ENCODE data around the gene SIK3. TPM values are rescaled to one million over a fixed set of nuclear protein-coding genes. Genes with fewer than 3 reads are reported as not detected.
A peak's percentile ranks its signal among the peaks of the same experiment; 100 is the strongest.

SIK3 gene
- total RNA-seq, 1 donor from 2014 or later, result 19.5 TPM

- peaks cover 8% of the 10 kb centered on the region for H3K36me3 Mint-ChIP-seq (ENCODE audit: low read depth)
- TF ChIP-seq CTCF (IDR thresholded peaks at IDR 0.05), result no peak
- H3K27me3 Mint-ChIP-seq (ENCODE audit: low read depth), result no peaks in the 10 kb centered on the region
- peaks cover 3% of the 10 kb centered on the region for H3K9me3 Mint-ChIP-seq (ENCODE audit: low read depth)
- no peak for DNase-seq (ENCODE audit: low spot score)
- H3K27ac Mint-ChIP-seq (ENCODE audit: unreplicated experiment), result no peak overlapping the region
- no peak overlapping the region for H3K4me3 Mint-ChIP-seq (ENCODE audit: unreplicated experiment)
- H3K4me1 Mint-ChIP-seq (ENCODE audit: low read depth), result no peaks in the 10 kb centered on the region
Observed at GRCh38 chr11:116951762-116952161, 146.5 kb downstream of the SIK3 start.

- Mint-ChIP-seq H3K4me3 (ENCODE audit: unreplicated experiment) (no peak overlapping the region), H3K9me3 (ENCODE audit: low read depth) (peaks cover 3% of the 10 kb centered on the region), H3K27ac (ENCODE audit: unreplicated experiment) (no peak overlapping the region), H3K27me3 (ENCODE audit: low read depth) (no peaks in the 10 kb centered on the region), H3K36me3 (ENCODE audit: low read depth) (peaks cover 6% of the 10 kb centered on the region), H3K4me1 (ENCODE audit: low read depth) (peaks cover 4% of the 10 kb centered on the region)
- DNase-seq (ENCODE audit: low spot score), result no peak
- no peak for TF ChIP-seq CTCF (IDR thresholded peaks at IDR 0.05)
Observed at GRCh38 chr11:116950210-116950609, 148.0 kb downstream of the SIK3 start.

- no peak for TF ChIP-seq CTCF (IDR thresholded peaks at IDR 0.05)
- no peak overlapping the region for H3K4me3 Mint-ChIP-seq (ENCODE audit: unreplicated experiment)
- H3K27me3 Mint-ChIP-seq (ENCODE audit: low read depth), result no peaks in the 10 kb centered on the region
- peaks cover 6% of the 10 kb centered on the region for H3K36me3 Mint-ChIP-seq (ENCODE audit: low read depth)
- DNase-seq (ENCODE audit: low spot score), result no peak
- H3K27ac Mint-ChIP-seq (ENCODE audit: unreplicated experiment), result no peak overlapping the region
- H3K4me1 Mint-ChIP-seq (ENCODE audit: low read depth), result peaks cover 4% of the 10 kb centered on the region
- H3K9me3 Mint-ChIP-seq (ENCODE audit: low read depth), result peaks cover 3% of the 10 kb centered on the region
Observed at GRCh38 chr11:116948391-116948790, 149.8 kb downstream of the SIK3 start.

GRCh38 chr11:116946414-116946813 is 151.8 kb downstream of the SIK3 start:
- Mint-ChIP-seq H3K9me3 (ENCODE audit: low read depth) (peaks cover 3% of the 10 kb centered on the region), H3K4me3 (ENCODE audit: unreplicated experiment) (no peak overlapping the region), H3K27me3 (ENCODE audit: low read depth) (no peaks in the 10 kb centered on the region), H3K27ac (ENCODE audit: unreplicated experiment) (peak overlapping the region; percentile 53), H3K36me3 (ENCODE audit: low read depth) (peaks cover 8% of the 10 kb centered on the region), H3K4me1 (ENCODE audit: low read depth) (peaks cover 4% of the 10 kb centered on the region)
- DNase-seq (ENCODE audit: low spot score), result no peak
- no peak for TF ChIP-seq CTCF (IDR thresholded peaks at IDR 0.05)

GRCh38 chr11:116939499-116939898 is 158.7 kb downstream of the SIK3 start:
- Mint-ChIP-seq H3K9me3 (ENCODE audit: low read depth) (no peaks in the 10 kb centered on the region), H3K4me3 (ENCODE audit: unreplicated experiment) (no peak overlapping the region), H3K27ac (ENCODE audit: unreplicated experiment) (no peak overlapping the region), H3K27me3 (ENCODE audit: low read depth) (no peaks in the 10 kb centered on the region), H3K4me1 (ENCODE audit: low read depth) (peaks cover 3% of the 10 kb centered on the region), H3K36me3 (ENCODE audit: low read depth) (peaks cover 6% of the 10 kb centered on the region)
- TF ChIP-seq CTCF (IDR thresholded peaks at IDR 0.05), result no peak
- no peak for DNase-seq (ENCODE audit: low spot score)

All from chondrocyte (in vitro differentiated cells).